ENCODE results near the gene CNIH2. TPM values are rescaled to one million over a fixed set of nuclear protein-coding genes. Genes with fewer than 3 reads are reported as not detected.

CNIH2 gene
- total and polyA plus RNA-seq, 2 donors (not counting 1 experiment from before 2014, with no cell fraction given) = 0.17 to 0.57 TPM

GRCh38 chr11:66293352-66293751, 15.4 kb downstream of the CNIH2 start:
- Histone ChIP-seq H3K9me3 (ENCODE audit: control insufficient read depth, insufficient read depth, low read depth, low read length) (no peaks in the 10 kb centered on the region), H4K20me1 (ENCODE audit: control insufficient read depth, extremely low read depth, insufficient read depth, low read length) (no peaks in the 10 kb centered on the region), H3K36me3 (ENCODE audit: control insufficient read depth, insufficient read depth, low read length) (no peaks in the 10 kb centered on the region), H3K27ac (ENCODE audit: insufficient read depth, low read length) (no peak overlapping the region), H2AFZ (ENCODE audit: low read length) (no peak overlapping the region), H3K4me2 (ENCODE audit: extremely low read depth, insufficient read depth, low read length) (no peak overlapping the region), H3K4me1 (ENCODE audit: control insufficient read depth, extremely low read depth, insufficient read depth, low read length) (peaks cover 4% of the 10 kb centered on the region), H3K27me3 (ENCODE audit: control insufficient read depth, insufficient read depth, low read length) (peaks cover 34% of the 10 kb centered on the region), H3K79me2 (ENCODE audit: control insufficient read depth, insufficient read depth, low read length) (peaks cover 3% of the 10 kb centered on the region), H3K4me3 (replicated peaks in 1 of 4; ENCODE audit: control extremely low read depth in 1 of 4, insufficient read depth in 1 of 4, low read depth in 3 of 4, low read length in 4 of 4) (no peak overlapping the region), H3K9ac (ENCODE audit: insufficient read depth, low read length) (no peak overlapping the region)
- DNase-seq (ENCODE audit: low read depth in 2 of 2) = no peak
- TF ChIP-seq, protein P1, sequence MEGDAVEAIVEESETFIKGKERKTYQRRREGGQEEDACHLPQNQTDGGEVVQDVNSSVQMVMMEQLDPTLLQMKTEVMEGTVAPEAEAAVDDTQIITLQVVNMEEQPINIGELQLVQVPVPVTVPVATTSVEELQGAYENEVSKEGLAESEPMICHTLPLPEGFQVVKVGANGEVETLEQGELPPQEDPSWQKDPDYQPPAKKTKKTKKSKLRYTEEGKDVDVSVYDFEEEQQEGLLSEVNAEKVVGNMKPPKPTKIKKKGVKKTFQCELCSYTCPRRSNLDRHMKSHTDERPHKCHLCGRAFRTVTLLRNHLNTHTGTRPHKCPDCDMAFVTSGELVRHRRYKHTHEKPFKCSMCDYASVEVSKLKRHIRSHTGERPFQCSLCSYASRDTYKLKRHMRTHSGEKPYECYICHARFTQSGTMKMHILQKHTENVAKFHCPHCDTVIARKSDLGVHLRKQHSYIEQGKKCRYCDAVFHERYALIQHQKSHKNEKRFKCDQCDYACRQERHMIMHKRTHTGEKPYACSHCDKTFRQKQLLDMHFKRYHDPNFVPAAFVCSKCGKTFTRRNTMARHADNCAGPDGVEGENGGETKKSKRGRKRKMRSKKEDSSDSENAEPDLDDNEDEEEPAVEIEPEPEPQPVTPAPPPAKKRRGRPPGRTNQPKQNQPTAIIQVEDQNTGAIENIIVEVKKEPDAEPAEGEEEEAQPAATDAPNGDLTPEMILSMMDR (conservative IDR thresholded peaks at IDR 0.05 in 1 of 2, IDR thresholded peaks at IDR 0.05 in 1 of 2; ENCODE audit: low read depth in 1 of 2, low read length in 2 of 2) = no peak
- peak; percentile 3 for TF ChIP-seq EZH2 (IDR thresholded peaks at IDR 0.05; ENCODE audit: low read length, missing control alignments)

DNA sequence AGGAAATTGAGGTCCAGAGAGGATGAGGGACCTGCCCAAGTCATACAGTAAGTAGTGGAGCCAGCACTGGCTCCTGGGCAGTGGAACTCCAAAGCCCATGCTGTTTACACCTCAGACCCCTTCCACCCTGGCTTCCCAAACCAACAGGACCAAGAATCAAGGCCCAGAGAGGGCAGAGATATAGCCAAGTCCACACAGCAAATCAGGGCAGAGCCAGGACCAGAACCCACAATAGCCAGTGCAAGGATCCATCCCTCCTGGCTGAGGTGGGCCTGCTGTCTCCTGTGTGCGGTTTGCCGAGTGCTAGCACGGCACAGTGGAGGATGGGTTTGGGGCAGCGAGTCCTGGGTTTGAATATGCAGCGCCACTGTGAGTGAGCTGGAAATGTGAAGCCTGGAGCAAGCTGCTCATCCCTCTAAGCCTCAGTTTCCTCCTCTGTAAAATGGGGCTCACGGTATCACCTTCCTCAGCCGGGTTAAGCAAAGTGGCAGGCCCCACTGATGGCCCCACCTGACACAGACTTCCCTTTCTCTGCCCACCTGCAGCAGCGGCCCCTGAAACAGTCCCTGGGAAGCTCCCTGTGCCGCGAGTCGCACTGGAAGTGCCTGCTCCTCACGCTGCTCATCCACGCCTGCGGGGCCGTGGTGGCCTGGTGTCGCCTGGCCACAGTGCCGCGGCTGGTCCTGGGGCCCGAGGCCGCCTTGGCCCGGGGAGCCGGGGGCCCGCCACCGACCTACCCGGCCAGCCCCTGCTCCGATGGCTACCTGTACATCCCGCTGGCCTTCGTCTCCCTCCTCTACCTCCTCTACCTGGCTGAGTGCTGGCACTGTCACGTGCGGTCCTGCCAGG, 16.0 kb downstream of the CNIH2 start:
- Histone ChIP-seq H3K4me3 (replicated peaks in 1 of 4; ENCODE audit: control extremely low read depth in 1 of 4, insufficient read depth in 1 of 4, low read depth in 3 of 4, low read length in 4 of 4) (no peak overlapping the region), H3K27me3 (ENCODE audit: control insufficient read depth, insufficient read depth, low read length) (peaks cover 35% of the 10 kb centered on the region), H3K4me2 (ENCODE audit: extremely low read depth, insufficient read depth, low read length) (no peak overlapping the region), H3K4me1 (ENCODE audit: control insufficient read depth, extremely low read depth, insufficient read depth, low read length) (peaks cover 4% of the 10 kb centered on the region), H3K9ac (ENCODE audit: insufficient read depth, low read length) (no peak overlapping the region), H3K36me3 (ENCODE audit: control insufficient read depth, insufficient read depth, low read length) (no peaks in the 10 kb centered on the region), H3K27ac (ENCODE audit: insufficient read depth, low read length) (no peak overlapping the region), H3K9me3 (ENCODE audit: control insufficient read depth, insufficient read depth, low read depth, low read length) (no peaks in the 10 kb centered on the region), H3K79me2 (ENCODE audit: control insufficient read depth, insufficient read depth, low read length) (no peaks in the 10 kb centered on the region), H2AFZ (ENCODE audit: low read length) (no peak overlapping the region), H4K20me1 (ENCODE audit: control insufficient read depth, extremely low read depth, insufficient read depth, low read length) (no peaks in the 10 kb centered on the region)
- TF ChIP-seq, protein P1 (conservative IDR thresholded peaks at IDR 0.05 in 1 of 2, IDR thresholded peaks at IDR 0.05 in 1 of 2; ENCODE audit: low read depth in 1 of 2, low read length in 2 of 2) = no peak
- TF ChIP-seq EZH2 (IDR thresholded peaks at IDR 0.05; ENCODE audit: low read length, missing control alignments) = no peak
- DNase-seq (ENCODE audit: low read depth in 2 of 2) = no peak

GRCh38 chr11:66294626-66295620, 16.9 kb downstream of the CNIH2 start:
- H3K27ac ChIP-seq (ENCODE audit: insufficient read depth, low read length) = no peak overlapping the region
- no peak overlapping the region for H3K9ac ChIP-seq (ENCODE audit: insufficient read depth, low read length)
- DNase-seq (ENCODE audit: low read depth in 2 of 2) = no peak
- H4K20me1 ChIP-seq (ENCODE audit: control insufficient read depth, extremely low read depth, insufficient read depth, low read length) = no peaks in the 10 kb centered on the region
- peaks cover 3% of the 10 kb centered on the region for H3K4me1 ChIP-seq (ENCODE audit: control insufficient read depth, extremely low read depth, insufficient read depth, low read length)
- no peak overlapping the region for H2AFZ ChIP-seq (ENCODE audit: low read length)
- no peaks in the 10 kb centered on the region for H3K36me3 ChIP-seq (ENCODE audit: control insufficient read depth, insufficient read depth, low read length)
- no peaks in the 10 kb centered on the region for H3K79me2 ChIP-seq (ENCODE audit: control insufficient read depth, insufficient read depth, low read length)
- no peak overlapping the region for H3K4me3 ChIP-seq (replicated peaks in 1 of 4; ENCODE audit: control extremely low read depth in 1 of 4, insufficient read depth in 1 of 4, low read depth in 3 of 4, low read length in 4 of 4)
- no peak overlapping the region for H3K4me2 ChIP-seq (ENCODE audit: extremely low read depth, insufficient read depth, low read length)
- peaks cover 37% of the 10 kb centered on the region for H3K27me3 ChIP-seq (ENCODE audit: control insufficient read depth, insufficient read depth, low read length)
- no peaks in the 10 kb centered on the region for H3K9me3 ChIP-seq (ENCODE audit: control insufficient read depth, insufficient read depth, low read depth, low read length)
- TF ChIP-seq, protein P1 (conservative IDR thresholded peaks at IDR 0.05 in 1 of 2, IDR thresholded peaks at IDR 0.05 in 1 of 2; ENCODE audit: low read depth in 1 of 2, low read length in 2 of 2) = no peak
- TF ChIP-seq EZH2 (IDR thresholded peaks at IDR 0.05; ENCODE audit: low read length, missing control alignments) = no peak

Data from fibroblast of lung (primary cell).